MM.1S (cell line): ENCODE results near the gene BICD1.

Experiments used
- DNase-seq: peaks from one replicate; pipeline ENCODE4 v3.0.0-alpha.2; 2015
- H2AFZ ChIP-seq: fragments of 300-600 bp; sonication (generic); 2 replicates; pipeline ENCODE4 v1.6.0; 2016; ENCODE audit warnings: antibody characterized with exemption, low read length
- H3F3A ChIP-seq: fragments of 300-600 bp; sonication (generic); 2 replicates; pipeline ENCODE4 v1.6.1; 2016; ENCODE audit warnings: mild to moderate bottlenecking, antibody characterized with exemption, low read length, moderate library complexity, mixed read lengths; ENCODE audit not compliant: insufficient read depth
- H3K27ac ChIP-seq: fragments of 300-600 bp; sonication (generic); 2 replicates; pipeline ENCODE4 v1.5.1; 2016; ENCODE audit warnings: mild to moderate bottlenecking, low read length
- H3K27me3 ChIP-seq: fragments of 300-600 bp; sonication (generic); replicated peaks from 2 replicates; pipeline ENCODE4 v1.6.0; 2016; ENCODE audit warnings: low read length; ENCODE audit not compliant: insufficient read depth
- H3K36me3 ChIP-seq: fragments of 300-600 bp; sonication (generic); replicated peaks from 2 replicates; pipeline ENCODE4 v1.6.1; 2016; ENCODE audit warnings: mild to moderate bottlenecking, low read length, mixed read lengths; ENCODE audit not compliant: insufficient read depth
- H3K4me1 ChIP-seq: fragments of 300-600 bp; sonication (generic); 2 replicates; pipeline ENCODE4 v1.6.1; 2016; ENCODE audit warnings: low read length, mixed read lengths
- H3K4me2 ChIP-seq: fragments of 300-600 bp; sonication (generic); 2 replicates; pipeline ENCODE4 v1.6.0; 2016; ENCODE audit warnings: low read depth, low read length
- H3K4me3 ChIP-seq: fragments of 300-600 bp; sonication (generic); 2 replicates; pipeline ENCODE4 v1.5.1; 2016; ENCODE audit warnings: low read length, mixed read lengths
- H3K79me2 ChIP-seq: fragments of 300-600 bp; sonication (generic); 2 replicates; pipeline ENCODE4 v1.6.1; 2016; ENCODE audit warnings: mixed run types, low read length, mixed read lengths
- H3K9ac ChIP-seq: fragments of 300-600 bp; sonication (generic); 2 replicates; pipeline ENCODE4 v1.6.1; 2016; ENCODE audit warnings: low read length, mixed read lengths
- H3K9me2 ChIP-seq: fragments of 300-600 bp; sonication (generic); replicated peaks from 2 replicates; pipeline ENCODE4 v1.6.1; 2016; ENCODE audit warnings: mild to moderate bottlenecking, low read length, mixed read lengths; ENCODE audit not compliant: insufficient read depth
- H3K9me3 ChIP-seq: fragments of 300-600 bp; sonication (generic); replicated peaks from 2 replicates; pipeline ENCODE4 v1.6.1; 2016; ENCODE audit warnings: mild to moderate bottlenecking, low read length, mixed read lengths; ENCODE audit not compliant: insufficient read depth
- H4K20me1 ChIP-seq: fragments of 300-600 bp; sonication (generic); 2 replicates; pipeline ENCODE4 v1.6.1; 2016; ENCODE audit warnings: mild to moderate bottlenecking, low read length, moderate library complexity, mixed read lengths; ENCODE audit not compliant: insufficient read depth
- EZH2 ChIP-seq: fragments of 300-600 bp; sonication (generic); optimal IDR thresholded peaks from 2 replicates; pipeline ENCODE3; 2017; ENCODE audit warnings: low read depth, mild to moderate bottlenecking, antibody characterized with exemption, low read length, mixed read lengths
- EZH2phosphoT487 ChIP-seq: fragments of 300-600 bp; sonication (generic); IDR thresholded peaks from 2 replicates; pipeline ENCODE4 v1.6.1; 2018; ENCODE audit warnings: antibody characterized with exemption, low read length
- TF ChIP-seq, protein P1 (sequence below): fragments of 300-600 bp; sonication (generic); IDR thresholded peaks from 2 replicates; pipeline ENCODE4 v1.5.1; 2016; ENCODE audit warnings: antibody characterized with exemption, low read length, mixed read lengths

The BICD1 gene

DNA sequence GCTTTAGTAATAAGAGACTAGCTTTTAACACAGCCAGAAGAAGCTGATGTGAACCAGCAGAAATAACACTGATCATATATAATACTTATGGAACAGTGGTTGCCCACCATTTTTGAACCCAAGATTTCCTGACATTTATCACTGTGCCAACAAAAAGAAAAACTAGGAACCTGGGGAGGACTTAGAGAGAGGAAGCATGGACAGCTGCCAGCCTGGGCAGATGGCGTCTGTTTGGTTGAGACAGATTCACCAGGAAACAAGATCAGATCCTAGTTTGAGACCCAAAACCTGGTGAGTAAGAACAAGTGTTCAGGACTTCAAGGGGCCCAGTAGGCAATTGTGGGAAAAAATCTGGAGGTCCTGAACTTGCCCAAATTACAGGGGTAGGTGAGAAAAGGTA is 95.3 kb downstream of the BICD1 start:
- Histone ChIP-seq H4K20me1 (no peaks in the 10 kb centered on the region), H3K9me3 (no peaks in the 10 kb centered on the region), H3K4me2 (no peak overlapping the region), H3F3A (no peaks in the 10 kb centered on the region), H3K36me3 (no peaks in the 10 kb centered on the region), H3K9ac (no peak overlapping the region), H3K27me3 (no peaks in the 10 kb centered on the region), H3K27ac (no peak overlapping the region), H3K4me1 (no peaks in the 10 kb centered on the region), H3K79me2 (no peaks in the 10 kb centered on the region), H3K4me3 (no peak overlapping the region), H3K9me2 (no peaks in the 10 kb centered on the region), H2AFZ (no peak overlapping the region)
- DNase-seq: no peak
- TF ChIP-seq EZH2phosphoT487 (no peak), EZH2 (no peak)
- TF ChIP-seq, protein P1, sequence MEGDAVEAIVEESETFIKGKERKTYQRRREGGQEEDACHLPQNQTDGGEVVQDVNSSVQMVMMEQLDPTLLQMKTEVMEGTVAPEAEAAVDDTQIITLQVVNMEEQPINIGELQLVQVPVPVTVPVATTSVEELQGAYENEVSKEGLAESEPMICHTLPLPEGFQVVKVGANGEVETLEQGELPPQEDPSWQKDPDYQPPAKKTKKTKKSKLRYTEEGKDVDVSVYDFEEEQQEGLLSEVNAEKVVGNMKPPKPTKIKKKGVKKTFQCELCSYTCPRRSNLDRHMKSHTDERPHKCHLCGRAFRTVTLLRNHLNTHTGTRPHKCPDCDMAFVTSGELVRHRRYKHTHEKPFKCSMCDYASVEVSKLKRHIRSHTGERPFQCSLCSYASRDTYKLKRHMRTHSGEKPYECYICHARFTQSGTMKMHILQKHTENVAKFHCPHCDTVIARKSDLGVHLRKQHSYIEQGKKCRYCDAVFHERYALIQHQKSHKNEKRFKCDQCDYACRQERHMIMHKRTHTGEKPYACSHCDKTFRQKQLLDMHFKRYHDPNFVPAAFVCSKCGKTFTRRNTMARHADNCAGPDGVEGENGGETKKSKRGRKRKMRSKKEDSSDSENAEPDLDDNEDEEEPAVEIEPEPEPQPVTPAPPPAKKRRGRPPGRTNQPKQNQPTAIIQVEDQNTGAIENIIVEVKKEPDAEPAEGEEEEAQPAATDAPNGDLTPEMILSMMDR: no peak

DNA sequence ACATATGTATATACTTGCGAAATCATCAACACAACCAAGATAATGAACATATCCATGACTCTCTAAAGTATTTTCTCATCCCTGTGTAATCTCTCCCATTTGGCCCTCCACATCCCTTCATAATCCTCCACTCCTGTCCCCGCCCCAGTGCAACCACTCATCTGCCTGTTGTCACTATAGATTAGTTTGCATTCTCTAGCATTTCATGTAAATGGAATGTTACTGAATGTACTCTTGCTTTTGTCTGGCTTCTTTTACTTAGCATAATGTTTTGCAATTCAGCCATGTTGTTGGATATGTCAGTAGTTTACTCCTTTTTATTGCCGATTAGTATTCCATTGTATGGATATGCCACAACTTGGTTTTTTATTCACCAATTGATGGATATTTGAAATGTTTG is 99.1 kb downstream of the BICD1 start:
- H2AFZ ChIP-seq: no peak overlapping the region
- no peak for DNase-seq
- no peak overlapping the region for H3K9ac ChIP-seq
- H3F3A ChIP-seq: no peaks in the 10 kb centered on the region
- no peaks in the 10 kb centered on the region for H3K4me1 ChIP-seq
- no peaks in the 10 kb centered on the region for H3K9me2 ChIP-seq
- H3K27ac ChIP-seq: no peak overlapping the region
- no peaks in the 10 kb centered on the region for H3K79me2 ChIP-seq
- no peaks in the 10 kb centered on the region for H3K27me3 ChIP-seq
- H4K20me1 ChIP-seq: no peaks in the 10 kb centered on the region
- TF ChIP-seq EZH2phosphoT487 (no peak), EZH2 (no peak)
- TF ChIP-seq, protein P1: no peak
- no peak overlapping the region for H3K4me3 ChIP-seq
- no peaks in the 10 kb centered on the region for H3K36me3 ChIP-seq
- H3K9me3 ChIP-seq: no peaks in the 10 kb centered on the region
- H3K4me2 ChIP-seq: no peak overlapping the region

DNA sequence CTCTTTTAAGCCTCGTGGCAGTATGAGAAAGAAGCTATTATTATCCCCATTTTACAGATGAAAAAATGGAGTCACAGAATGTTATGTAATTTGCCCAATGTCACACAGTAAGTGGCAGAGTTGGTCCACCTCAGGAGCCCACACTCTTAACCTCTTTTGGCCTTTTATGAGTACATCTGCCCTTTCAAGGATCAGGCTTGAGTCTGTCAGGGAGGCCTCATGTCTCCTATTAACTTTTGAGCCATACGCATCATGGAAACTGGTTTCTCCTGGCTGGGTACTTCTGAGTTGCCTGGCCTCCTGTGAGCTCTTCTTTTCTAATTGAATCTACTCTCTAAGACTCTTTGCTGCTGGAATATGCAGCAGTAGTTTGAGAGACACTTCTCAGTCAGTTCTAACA is 101.7 kb downstream of the BICD1 start:
- TF ChIP-seq EZH2 (no peak), EZH2phosphoT487 (no peak)
- TF ChIP-seq, protein P1: no peak
- DNase-seq: no peak
- Histone ChIP-seq H3K9me3 (no peaks in the 10 kb centered on the region), H3K27ac (no peak overlapping the region), H3F3A (no peaks in the 10 kb centered on the region), H3K9ac (no peak overlapping the region), H3K4me3 (no peak overlapping the region), H3K4me2 (no peak overlapping the region), H3K36me3 (no peaks in the 10 kb centered on the region), H3K9me2 (no peaks in the 10 kb centered on the region), H3K4me1 (no peaks in the 10 kb centered on the region), H3K27me3 (no peaks in the 10 kb centered on the region), H2AFZ (no peak overlapping the region), H3K79me2 (no peaks in the 10 kb centered on the region), H4K20me1 (no peaks in the 10 kb centered on the region)
